ENCODE results near the gene FBXO33. TPM values are rescaled to one million over a fixed set of nuclear protein-coding genes. Genes with fewer than 3 reads are reported as not detected.
"Not testable (repeated sequence)": the region's sequence is repeated elsewhere in the genome, so short reads cannot be mapped to it uniquely, and the experiment has no call there.

FBXO33 gene
- total RNA-seq, 1 donor from 2014 or later = 5.4 TPM

DNA sequence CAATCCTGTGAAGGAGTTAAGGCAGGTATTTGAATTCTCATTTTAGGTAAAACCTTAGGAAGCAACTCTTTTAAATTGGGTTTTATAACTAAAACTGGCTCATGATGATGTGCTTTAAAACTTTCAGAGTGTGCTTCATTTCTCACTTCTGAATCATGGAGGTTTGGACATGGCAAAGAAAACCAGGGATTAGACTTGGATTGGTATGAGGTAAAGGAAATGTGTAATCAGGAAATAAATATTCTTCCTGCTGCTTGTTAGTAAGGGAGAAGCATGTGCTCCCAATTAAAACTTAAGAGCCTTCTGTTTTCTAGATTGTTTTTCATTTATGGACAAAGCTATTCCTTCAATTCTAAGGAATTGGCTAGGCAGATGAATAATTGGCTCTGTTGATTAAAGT is 57.4 kb downstream of the FBXO33 start:
- ATAC-seq (no peak), DNase-seq (ENCODE audit: low spot score) (no peak)

DNA sequence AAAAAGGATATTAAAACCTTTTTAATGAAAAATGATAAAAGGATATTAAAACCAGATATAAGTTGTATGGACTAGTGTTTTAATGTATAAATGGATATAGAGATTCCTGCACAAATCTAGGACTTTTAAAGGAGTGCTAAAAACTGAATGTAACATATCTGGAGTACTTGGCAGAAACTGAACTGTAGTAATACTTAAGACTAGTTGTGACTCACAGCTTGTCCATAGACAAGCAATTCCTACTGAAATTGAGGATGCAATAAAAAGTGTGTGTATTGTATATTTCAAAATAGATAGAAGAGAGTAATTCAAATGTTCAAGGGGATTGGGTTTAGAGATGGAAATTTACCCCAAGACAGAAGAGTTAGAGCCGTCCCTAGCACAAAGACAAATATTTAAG is 59.6 kb downstream of the FBXO33 start:
- no peak for ATAC-seq
- no peak for DNase-seq (ENCODE audit: low spot score)

DNA sequence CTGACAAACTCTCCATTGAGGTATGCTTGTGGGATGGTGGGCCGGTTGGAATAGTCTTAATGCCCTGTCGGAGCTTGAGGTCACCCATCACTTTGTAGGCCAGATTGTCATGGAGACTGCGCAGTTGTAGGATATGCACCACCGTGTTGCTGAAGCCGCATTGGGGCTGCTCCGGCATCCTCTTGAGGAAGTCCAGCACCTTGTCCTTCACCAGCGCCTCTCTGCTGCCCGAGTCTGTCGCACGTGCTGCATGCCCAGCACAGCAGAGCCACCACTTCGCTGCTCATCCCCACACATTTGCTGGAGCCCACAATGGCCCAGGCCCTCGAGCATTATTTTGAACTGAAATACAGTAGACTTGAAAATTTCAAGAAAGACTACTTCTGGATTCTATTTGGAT is 61.8 kb downstream of the FBXO33 start:
- ATAC-seq = no peak
- no peak for DNase-seq (ENCODE audit: low spot score)

DNA sequence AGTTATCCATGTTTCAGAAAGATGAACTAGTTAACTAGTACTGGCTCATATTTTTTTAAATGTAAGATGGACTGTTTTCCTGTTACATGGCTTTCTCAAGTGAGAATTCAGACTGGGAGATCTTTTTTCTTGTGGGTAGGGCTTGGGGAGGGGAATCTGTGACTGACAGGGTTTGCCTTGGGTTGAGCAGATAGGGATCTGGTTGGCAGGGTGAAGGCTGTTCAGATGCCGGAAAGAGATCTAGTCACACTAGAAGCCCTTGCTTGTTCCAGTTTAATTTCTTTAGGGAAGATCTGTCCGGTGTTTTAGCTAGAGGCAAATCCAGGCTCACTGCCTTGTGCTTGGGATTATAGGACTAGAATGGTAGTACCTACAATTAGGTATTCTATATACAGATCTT is 63.2 kb downstream of the FBXO33 start:
- no peak for ATAC-seq

DNA sequence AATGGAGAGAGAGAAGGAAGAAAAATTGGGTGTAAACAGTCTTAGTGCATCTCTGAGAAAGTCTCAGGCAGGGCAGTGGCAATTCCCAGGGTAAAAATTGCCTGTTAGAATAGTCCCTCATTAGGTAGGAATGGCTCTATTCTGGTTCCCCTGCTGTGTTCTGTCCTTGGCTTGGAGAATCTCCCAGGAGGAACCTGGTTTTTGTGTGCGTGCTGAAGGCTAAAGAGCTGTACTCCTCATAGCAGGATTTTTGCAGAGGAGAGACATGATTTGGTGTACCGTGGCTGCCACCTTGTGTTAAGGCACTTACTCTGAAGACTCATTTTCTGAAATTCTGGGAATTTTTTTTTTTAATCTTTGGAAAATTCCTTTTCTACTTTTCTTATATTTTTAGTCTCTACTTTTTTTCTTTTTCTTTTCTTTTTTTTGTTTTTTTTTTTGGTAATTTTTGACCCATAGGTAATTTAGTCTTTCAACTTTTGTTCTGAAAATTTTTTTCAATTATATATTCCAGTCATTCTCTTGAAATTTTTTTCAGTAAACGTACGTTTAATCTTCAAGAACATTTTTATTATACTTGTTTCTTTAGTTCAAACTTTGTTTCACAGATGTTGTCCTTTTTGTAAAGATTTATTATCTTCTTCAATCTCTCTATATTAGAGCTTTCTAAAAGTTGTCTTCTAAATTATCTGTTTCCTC is 63.8 kb downstream of the FBXO33 start:
- ATAC-seq = peak; percentile 80

More for the DNA sequence above, 63.2 kb downstream of the FBXO33 start:
- no peak for DNase-seq (ENCODE audit: low spot score)

DNA sequence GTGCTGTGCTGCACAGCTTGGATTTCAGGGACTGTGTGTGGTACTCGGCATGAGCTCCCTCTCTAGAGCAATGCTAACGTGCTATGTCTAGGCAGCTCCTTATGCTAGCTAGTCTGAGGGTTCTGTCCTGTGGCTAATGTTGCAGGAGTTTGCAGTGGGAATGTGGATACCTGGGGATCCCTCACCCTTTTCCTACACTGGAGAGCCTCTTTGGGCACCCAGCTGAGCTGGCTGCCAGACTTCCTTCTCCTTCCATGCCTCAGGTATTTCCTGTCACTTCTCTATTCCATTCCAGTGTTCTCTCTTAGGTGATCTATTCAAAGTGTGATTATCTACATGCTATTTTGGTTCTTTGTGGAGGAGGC is 64.9 kb downstream of the FBXO33 start:
- DNase-seq (ENCODE audit: low spot score) (no peak), ATAC-seq (peak; percentile 36)

More for the DNA sequence above, 63.8 kb downstream of the FBXO33 start:
- no peak for DNase-seq (ENCODE audit: low spot score)

DNA sequence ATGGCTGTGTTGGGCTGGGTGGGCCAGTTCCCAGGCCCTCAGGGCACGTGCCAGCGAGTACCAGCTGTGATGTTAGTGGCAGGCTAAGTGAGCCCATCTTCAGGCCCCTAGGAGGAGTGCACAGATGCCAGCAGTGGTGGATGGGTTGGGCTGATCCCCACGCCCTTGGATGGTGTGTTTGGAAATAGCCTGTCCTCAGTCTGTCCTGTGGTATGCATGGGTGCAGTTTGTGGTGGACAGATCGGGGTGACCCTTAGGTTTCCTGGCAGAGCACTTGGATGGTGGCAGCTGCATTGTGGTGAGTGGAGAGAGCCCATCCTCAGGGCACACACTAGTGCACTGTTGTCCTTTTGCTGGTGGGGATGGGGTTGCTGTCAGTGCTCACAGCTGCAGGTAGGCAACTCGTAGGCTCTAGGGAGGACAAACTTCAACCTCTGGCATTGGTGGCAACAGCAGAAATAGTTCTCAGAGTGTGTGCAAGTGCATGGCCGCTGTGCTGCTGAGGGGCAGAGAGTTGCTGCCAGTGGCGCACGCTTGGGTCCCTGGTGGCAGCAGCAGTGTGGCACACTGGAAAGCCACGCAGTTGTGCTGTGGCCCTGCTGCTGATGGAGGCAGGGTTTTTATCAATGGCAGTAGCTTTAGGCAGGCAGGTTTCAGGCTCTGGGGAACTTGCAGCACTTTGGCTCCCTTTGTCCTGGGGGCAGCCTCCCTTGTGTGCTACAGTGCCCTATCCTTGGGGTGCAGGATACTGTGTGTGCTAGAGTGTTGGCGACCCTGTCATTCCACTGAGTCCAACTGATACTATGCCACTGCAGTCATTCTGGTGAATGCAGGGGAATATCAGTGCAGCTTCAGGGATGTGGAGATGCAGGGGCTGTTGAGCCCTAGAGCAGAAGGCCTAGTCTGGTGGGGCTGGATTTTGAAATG is 65.5 kb downstream of the FBXO33 start:
- DNase-seq (ENCODE audit: low spot score) = no peak

DNA sequence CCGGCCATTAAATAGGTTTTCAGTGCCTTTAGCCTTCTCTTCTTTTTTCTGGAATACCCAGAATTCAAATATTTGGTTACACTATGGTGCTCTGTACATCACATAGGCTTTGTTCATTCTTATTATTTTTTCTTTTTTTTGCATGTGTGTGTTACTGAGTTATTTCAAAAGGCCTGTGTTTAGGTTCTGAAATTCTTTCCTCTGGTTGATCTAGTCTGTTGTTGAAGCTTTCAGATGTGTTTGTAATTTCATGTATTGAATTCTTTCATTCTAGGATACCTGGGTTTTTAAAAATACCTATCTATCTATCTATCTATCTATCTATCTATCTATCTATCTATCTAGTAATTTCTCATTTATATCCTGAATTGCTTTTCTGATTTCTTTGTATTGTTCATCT is 66.9 kb downstream of the FBXO33 start:
- DNase-seq (ENCODE audit: low spot score) = no peak
- no peak for ATAC-seq

More for the DNA sequence above, 65.5 kb downstream of the FBXO33 start:
- peak; percentile 44 for ATAC-seq

DNA sequence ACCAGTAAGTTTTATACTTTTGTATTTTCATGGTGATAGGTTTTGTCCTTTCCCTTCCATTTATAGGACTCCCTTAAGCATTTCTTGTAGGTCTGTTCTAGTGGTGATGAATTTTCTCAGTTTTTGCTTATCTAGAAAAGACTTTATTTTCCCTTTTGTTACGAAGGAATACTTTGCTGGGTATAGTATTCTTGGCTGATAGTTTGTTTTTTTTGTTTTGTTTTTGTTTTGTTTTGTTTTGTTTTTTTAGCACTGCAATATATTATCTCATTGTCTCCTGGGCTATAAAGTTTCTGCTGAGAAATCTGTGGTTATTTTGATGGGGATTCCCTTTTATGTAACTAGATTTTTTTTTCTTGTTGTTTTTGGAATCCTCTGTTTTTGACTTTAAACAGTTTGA is 67.7 kb downstream of the FBXO33 start:
- ATAC-seq = no peak
- no peak for DNase-seq (ENCODE audit: low spot score)

DNA sequence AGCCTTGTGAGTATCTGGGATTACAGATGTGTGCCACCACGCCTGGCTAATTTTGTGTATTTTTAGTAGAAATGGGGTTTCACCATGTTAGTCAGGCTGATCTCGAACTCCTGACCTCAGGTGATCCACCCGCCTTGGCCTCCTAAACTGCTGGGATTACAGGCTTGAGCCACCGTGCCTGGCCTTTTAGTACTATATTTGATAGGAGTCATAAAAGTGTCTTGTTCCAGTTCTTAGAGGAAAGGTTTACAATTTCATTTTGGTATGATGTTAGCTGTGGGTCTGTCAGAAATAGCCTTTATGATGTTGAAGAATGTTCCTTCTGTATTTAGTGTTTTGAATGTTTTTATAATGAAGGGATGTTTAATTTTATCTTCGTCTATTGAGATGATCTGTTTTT is 70.7 kb downstream of the FBXO33 start:
- not testable (repeated sequence) for DNase-seq (ENCODE audit: low spot score)

DNA sequence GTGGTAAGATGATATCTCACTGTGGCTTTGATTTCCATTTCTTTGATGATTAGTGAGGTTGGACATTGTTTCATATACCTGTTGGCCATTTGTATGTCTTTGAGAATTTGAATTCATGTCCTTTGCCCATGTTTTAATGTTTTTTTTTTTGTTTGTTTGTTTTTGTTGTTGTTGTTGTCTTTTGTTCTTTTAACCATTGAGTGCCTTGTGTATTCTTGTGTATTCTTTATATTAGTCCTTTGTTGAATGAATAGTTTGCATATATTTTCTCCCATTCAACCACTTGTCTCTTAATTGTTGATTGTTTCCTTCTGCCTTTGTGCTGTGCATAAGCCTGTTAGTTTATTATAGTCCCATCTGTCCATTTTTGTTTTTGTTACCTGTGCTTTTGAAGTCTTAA is 71.9 kb downstream of the FBXO33 start:
- no peak for DNase-seq (ENCODE audit: low spot score)
- no peak for ATAC-seq

More for the DNA sequence above, 70.7 kb downstream of the FBXO33 start:
- not testable (repeated sequence) for ATAC-seq

DNA sequence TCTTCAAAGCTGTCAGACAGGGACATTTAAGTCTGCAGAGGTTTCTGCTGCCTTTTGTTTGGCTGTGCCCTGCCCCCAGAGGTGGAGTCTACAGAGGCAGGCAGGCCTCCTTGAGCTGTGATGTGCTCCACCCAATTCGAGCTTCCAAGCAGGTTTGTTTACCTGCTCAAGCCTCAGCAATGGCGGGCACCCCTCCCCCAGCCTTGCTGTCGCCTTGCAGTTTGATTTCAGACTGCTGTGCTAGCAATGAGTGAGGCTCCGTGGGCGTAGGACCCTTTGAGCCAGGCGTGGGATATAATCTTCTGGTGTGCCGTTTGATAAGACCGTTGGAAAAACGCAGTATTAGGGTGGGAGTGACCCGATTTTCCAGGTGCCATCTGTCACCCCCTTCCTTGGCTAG is 73.2 kb downstream of the FBXO33 start:
- not testable (repeated sequence) for ATAC-seq; DNase-seq (ENCODE audit: low spot score)

DNA sequence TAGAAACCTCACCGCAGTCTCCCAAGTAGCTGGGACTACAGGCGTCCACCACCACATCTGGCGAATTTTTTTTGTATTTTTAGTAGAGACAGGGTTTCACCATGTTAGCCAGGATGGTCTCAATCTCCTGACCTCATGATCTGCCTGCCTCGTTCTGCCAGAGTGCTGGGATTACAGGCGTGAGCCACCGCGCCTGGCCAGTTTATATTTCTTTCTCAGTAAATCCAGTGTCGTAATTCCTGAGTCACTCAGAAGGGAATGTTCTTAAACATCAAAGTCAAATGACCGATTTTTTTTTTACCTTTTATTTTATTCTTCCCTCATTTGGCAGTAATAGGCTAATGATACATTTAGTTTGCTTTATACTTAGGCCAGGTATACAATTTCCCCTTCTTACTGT is 80.5 kb downstream of the FBXO33 start:
- no peak for DNase-seq (ENCODE audit: low spot score)
- no peak for ATAC-seq

DNA sequence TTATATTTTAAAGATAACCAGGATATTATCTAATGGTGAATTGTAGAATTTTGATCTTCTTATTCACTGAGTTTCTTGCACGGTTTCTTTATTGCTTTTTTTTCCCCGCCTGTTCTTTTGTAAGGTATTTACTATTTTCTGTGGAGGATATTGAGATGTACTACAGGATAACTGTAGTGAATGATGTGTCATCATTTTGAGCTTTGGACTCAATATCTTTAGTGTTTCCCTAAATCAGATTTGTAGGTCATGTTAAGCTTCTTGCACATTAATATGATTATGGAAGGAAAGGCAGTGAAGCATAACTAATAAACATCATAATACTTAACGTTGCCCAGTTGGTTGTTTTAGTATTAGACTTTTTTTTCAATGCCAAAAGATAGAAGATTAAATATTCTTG is 81.4 kb downstream of the FBXO33 start:
- ATAC-seq (no peak), DNase-seq (ENCODE audit: low spot score) (no peak)

Other genes starting within 250 kb of the FBXO33 start
- gene MIA2, start 198.5 kb downstream of the FBXO33 start, total RNA-seq = 83.9 TPM